GM13976 (cell line): ENCODE results near the gene CLCF1.

Experiments used
- DNase-seq: peaks from one replicate; pipeline ENCODE4 v3.0.0; 2012; ENCODE audit warnings: low spot score
- in situ Hi-C: fragments of 300-500 bp; cut with MboI; formaldehyde crosslinking; loops from one replicate; pipeline ENCODE4 v1.12.0; 2022; ENCODE audit warnings: low sequenced_read_pairs, mixed read lengths, inconsistent platforms; ENCODE audit not compliant: unreplicated experiment
- TF ChIP-seq, protein P1 (sequence below): IDR thresholded peaks from 2 replicates; pipeline ENCODE4 v1.5.1; 2012; ENCODE audit warnings: borderline replicate concordance, mild to moderate bottlenecking; ENCODE audit not compliant: insufficient read depth; ENCODE audit errors: extremely low read depth, missing control alignments, control extremely low read depth

Gene CLCF1

DNA sequence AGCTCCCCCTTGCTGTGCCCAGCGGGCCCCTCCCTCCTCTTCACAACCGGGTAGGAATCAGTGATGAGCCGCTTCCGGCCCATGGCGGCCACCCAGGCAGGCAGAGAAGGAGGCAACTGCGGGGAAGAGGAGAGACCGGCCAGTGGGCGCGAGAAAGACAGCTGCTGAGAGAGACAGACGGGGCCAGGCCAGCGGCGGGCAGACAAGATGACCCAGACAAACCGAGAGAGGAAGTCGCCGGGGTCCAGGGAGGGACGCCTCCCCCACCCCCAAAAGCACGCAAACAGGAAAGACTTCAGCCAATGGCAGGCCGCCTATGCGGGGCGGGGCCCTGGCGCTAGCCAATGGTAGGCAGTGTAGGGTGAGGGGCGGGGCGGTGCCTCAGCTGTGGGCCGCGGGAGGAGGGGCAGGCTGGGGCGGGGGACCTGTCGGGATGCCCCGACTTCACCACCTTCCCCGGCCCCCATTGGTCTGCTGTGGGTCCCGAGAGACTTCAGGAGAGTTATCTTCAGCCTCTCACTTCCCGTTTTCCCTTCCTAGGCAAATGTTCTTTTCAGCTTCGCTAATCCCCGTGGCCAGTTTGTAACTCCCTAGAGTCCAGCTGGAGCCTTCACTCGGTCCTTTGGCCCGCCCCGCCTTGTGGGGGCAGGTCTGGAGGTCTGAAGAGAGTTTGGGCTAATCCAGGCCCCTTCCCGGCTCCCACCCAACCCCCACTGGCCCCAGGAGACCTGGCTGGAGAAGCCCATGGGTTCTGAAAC is 19.9 kb downstream of the CLCF1 start, which contains the start of gene POLD4:
TSS of gene POLD4 (minus strand) at position 230 of the 758 bp plus-strand sequence. CDS start at position 83, 147 bp downstream.
- DNase-seq = peak; percentile 99
- in situ Hi-C loops = no loop called here
- TF ChIP-seq, protein P1, sequence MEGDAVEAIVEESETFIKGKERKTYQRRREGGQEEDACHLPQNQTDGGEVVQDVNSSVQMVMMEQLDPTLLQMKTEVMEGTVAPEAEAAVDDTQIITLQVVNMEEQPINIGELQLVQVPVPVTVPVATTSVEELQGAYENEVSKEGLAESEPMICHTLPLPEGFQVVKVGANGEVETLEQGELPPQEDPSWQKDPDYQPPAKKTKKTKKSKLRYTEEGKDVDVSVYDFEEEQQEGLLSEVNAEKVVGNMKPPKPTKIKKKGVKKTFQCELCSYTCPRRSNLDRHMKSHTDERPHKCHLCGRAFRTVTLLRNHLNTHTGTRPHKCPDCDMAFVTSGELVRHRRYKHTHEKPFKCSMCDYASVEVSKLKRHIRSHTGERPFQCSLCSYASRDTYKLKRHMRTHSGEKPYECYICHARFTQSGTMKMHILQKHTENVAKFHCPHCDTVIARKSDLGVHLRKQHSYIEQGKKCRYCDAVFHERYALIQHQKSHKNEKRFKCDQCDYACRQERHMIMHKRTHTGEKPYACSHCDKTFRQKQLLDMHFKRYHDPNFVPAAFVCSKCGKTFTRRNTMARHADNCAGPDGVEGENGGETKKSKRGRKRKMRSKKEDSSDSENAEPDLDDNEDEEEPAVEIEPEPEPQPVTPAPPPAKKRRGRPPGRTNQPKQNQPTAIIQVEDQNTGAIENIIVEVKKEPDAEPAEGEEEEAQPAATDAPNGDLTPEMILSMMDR = no peak

DNA sequence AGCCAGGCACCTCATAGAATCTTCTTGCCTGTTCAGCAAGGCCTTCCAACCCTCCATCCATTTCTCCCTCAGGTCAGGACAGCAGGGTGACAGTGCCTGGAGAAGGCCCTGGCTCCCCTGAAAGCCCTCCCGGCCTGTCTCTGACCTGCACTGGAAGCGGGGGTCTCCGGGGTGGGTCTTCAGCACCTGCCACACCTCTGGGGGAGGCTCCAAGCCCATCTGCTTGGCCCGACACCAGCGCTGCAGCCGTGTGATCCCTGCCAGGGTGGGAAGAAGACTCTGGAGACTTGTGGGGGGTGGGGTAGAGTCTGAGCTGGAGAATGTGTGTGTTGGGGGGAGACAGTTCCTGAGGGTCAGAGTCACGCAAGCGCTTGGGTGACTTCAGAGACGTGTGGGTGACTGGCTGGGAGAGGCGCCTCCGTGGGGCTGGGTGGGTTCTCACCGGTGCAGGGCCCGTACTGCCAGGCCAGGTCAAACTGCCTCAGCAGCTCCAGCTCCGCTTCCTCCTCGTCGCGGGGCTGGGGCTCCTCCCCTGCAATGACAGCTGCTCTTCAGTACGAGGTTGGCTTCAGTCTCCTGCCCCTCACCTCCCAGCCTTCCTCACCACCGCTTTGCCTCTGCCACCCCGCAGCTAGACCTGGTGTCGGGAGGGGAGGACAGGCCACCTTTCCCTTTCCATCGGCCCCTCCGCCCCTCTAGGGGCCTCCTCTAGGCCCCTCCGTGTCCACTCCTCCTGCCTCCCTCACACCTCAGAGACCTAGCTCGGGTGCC is 20.7 kb downstream of the CLCF1 start:
- in situ Hi-C loops = no loop called here
- TF ChIP-seq, protein P1 = no peak
- DNase-seq = peak; percentile 67

DNA sequence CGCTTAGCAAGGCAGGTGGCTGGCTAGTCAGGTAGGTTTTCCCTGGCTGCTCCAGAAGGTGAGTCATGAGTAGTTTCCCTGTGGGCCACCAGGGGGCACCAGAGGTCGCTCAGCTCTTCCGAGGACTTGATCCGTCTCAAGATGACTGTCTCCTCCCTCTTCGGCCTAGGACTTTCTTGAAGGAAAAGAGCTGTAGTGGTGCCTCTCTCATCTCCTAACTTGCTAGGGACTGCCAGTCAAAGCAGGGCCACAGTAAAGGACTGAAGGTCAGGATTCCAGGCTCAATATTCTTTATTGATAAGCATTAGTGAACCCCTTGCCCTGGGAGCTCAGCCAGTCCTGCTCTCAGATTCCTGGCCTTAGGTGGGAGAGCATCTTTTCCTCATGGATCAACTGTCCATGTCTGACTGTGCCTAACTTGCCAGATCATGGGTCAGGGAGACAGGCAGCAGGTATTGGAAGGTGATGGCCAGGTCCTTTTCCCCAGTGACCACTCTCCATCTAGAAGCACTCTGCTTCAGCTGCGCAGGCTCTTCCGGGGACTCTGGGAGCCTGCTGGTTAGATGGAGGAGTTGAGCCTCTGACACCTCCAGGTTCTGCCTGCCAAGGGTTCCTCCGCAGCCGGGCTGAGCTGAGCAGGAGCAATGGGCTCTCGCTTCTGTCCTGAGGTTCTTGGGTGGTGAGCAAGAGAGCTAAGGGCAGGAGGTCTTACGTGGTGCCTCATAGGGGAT is 22.0 kb downstream of the CLCF1 start:
- peak; percentile 82 for DNase-seq
- in situ Hi-C loops = no loop called here
- TF ChIP-seq, protein P1 = peak; percentile 91

DNA sequence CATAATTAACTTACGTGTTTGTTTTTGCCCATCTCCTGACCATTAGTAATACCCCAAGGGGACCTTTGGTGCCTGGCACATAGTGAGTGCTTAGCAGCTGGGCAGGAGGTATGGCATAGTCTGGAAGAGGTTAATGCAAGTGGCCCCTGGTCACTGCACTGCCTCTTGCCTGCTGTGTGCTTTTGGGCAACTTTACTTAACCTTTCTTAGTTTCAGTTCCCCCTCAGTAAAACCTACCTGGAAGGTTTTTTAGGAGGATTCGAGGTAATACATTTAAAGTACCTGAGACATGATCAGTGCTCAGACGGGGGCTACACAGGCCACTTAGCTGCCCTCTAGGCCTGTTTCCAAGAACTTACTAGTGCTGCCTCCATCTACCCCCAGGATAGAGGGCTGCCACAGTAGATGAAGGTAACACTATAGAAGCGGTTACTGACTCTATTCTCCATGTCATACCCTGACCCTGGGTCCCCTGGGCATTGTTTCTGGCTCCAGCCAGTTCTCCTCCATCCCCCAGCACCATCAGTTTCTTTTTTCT is 23.4 kb downstream of the CLCF1 start:
- TF ChIP-seq, protein P1 = no peak
- in situ Hi-C loops = no loop called here
- DNase-seq = no peak

DNA sequence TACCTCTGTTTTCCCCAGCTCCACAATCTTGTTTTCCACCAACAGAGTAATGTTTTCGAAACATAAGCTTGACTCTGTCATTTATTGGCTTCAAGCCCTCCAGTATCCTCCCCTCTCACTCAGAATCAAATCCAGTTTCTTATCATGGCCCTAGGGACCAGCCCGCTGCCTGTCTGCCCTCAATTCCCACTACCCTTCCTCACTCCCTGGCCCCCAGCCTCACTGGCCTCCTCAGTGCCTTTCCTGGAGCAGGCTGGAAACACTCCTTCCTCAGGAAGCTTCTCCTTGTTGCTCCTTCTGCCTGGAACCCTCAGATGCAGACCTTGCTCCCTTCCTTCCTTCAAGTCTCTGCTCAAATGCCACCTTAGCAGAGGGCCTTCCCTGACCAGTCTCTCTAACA is 23.9 kb downstream of the CLCF1 start:
- TF ChIP-seq, protein P1 = no peak
- in situ Hi-C loops = no loop called here
- no peak for DNase-seq

DNA sequence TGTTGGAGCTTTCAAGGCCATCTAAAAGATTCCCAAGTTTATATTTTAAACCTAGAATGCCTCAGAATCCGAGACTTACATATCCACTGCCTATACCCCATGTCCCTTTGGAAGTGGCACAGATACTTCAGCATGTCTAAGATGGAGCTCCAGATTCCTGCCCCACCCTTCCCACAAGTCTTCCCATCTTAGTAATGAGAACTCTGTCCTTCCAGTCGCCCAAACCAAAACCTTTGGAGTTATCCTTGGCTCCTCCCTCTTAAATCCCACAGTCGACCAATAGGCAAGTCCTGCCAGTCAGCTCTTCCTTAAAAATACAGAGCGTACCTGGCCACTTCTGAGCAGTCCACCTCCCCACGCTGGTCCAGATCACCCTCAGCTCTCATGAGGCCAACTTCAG is 24.4 kb downstream of the CLCF1 start:
- no peak for DNase-seq
- in situ Hi-C loops = no loop called here
- TF ChIP-seq, protein P1 = no peak
